Muscle of arm (tissue), 12 donors: ENCODE data around the gene SPG7. TPM values are rescaled to one million over a fixed set of nuclear protein-coding genes. Genes with fewer than 3 reads are reported as not detected.
"Not testable (repeated sequence)": the region's sequence is repeated elsewhere in the genome, so short reads cannot be mapped to it uniquely, and the experiment has no call there.

Experiments
- DNase-seq: peaks from one replicate; pipeline ENCODE4 v3.0.0-alpha.2; 2013
- polyA plus RNA-seq, 12 donors: library from polyadenylated mRNA; unstranded; fragments of 120-200 nt; gene quantifications; one replicate each; pipeline ENCODE4 v1.2.1, GENCODE V29; 2013; ENCODE audit not compliant: insufficient read length in 12 of 12

SPG7 gene
- polyA plus RNA-seq, 12 donors: 48.3 to 103 (median 64.5) TPM; not detected in 1

GRCh38 chr16:89561884-89562599 is 53.8 kb downstream of the SPG7 start:
- no peak for DNase-seq

GRCh38 chr16:89562939-89563338 is 54.7 kb downstream of the SPG7 start:
- DNase-seq: no peak

GRCh38 chr16:89563639-89564392 is 55.6 kb downstream of the SPG7 start:
- no peak for DNase-seq

GRCh38 chr16:89564476-89565255 is 56.5 kb downstream of the SPG7 start:
- DNase-seq: no peak

GRCh38 chr16:89565256-89565505 is 57.0 kb downstream of the SPG7 start:
- DNase-seq: no peak

- no peak for DNase-seq
Measured at GRCh38 chr16:89565506-89566372, 57.5 kb downstream of the SPG7 start.

GRCh38 chr16:89567656-89568594 is 59.7 kb downstream of the SPG7 start:
- DNase-seq: no peak

- DNase-seq: no peak
Measured at GRCh38 chr16:89569506-89570341, 61.5 kb downstream of the SPG7 start.

- DNase-seq: no peak
Measured at GRCh38 chr16:89570342-89570923, 62.2 kb downstream of the SPG7 start.

- not testable (repeated sequence) for DNase-seq
Measured at GRCh38 chr16:89570983-89571598, 62.9 kb downstream of the SPG7 start.

- DNase-seq: no peak
Measured at GRCh38 chr16:89571636-89572035, 63.4 kb downstream of the SPG7 start.

- no peak for DNase-seq
Measured at GRCh38 chr16:89572073-89572484, 63.9 kb downstream of the SPG7 start.

- DNase-seq: no peak
Measured at GRCh38 chr16:89572485-89573205, 64.4 kb downstream of the SPG7 start.

- DNase-seq: no peak
Measured at GRCh38 chr16:89573826-89574680, 65.8 kb downstream of the SPG7 start.

GRCh38 chr16:89574681-89575246 is 66.6 kb downstream of the SPG7 start:
- DNase-seq: no peak

GRCh38 chr16:89575247-89576152 is 67.3 kb downstream of the SPG7 start, which contains the start of gene CPNE7:
Gene CPNE7 (plus strand): TSS chr16:89575758. CDS start chr16:89575898, 140 bp downstream.
- no peak for DNase-seq
